Breast epithelium (tissue), 3 donors: ENCODE results near the gene MGME1.

Experiments used
- POLR2A ChIP-seq: fragments of 450-650 bp; IDR thresholded peaks from one replicate; pipeline ENCODE4 v1.6.1; 2016; ENCODE audit warnings: antibody characterized with exemption, mild to moderate bottlenecking, moderate library complexity
- POLR2AphosphoS5 ChIP-seq, 3 donors: sonication (generic); formaldehyde crosslinking; IDR thresholded peaks; one replicate each; pipeline ENCODE4 v1.6.1; 2017; ENCODE audit warnings: antibody characterized with exemption in 3 of 3
- TF ChIP-seq, protein P1 (sequence below), 3 donors: fragments of 450-650 bp; IDR thresholded peaks; one replicate each; pipeline ENCODE4 v1.5.1; 2016 to 2017; ENCODE audit warnings: antibody characterized with exemption in 3 of 3, mild to moderate bottlenecking in 3 of 3, moderate library complexity in 3 of 3

DNA sequence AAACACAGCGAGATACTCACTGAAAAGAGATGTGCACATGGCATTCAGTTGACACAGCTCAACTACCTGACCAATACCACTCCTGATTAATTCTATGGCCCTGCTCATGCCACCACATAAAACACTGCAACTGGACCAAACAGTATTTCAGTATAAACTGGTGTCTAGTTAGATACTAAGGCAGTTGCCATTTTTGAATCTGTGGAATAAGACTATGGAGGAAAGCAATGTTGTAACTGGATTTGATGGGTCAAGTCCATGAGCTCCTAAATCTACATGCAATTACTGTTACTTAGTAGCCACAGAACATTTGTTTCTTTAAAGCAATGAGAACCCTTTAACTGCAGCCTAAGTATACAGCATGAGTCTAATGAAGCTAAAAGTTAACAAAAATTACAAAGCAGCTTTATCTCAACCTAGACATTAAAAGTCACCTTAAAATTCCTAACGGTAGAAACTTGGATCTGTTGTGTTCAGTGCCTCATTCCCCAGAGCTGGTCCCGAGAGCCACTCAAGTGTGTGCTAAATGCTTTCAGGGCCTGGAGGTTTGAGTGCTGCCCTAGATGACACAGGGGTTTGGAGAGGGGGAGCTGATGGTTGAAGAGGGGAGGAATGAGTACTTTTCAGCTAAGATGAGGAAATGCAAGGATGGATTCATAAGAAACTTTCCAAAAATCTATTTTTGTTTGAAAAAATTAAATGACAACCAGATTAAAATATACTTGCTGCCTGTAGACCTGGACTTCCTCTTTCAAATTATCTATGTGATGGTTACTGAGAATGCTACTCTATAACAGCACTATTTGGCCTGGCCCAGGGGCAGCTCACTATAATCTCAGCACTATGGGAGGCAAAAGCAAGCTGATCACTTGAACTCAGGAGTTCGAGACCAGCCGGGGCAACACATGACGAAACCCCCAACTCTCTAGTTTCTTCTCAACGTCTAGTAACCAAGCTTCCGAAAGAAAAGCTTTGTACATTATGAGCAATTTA, 15.8 kb upstream of the MGME1 start:
- TF ChIP-seq, protein P1, sequence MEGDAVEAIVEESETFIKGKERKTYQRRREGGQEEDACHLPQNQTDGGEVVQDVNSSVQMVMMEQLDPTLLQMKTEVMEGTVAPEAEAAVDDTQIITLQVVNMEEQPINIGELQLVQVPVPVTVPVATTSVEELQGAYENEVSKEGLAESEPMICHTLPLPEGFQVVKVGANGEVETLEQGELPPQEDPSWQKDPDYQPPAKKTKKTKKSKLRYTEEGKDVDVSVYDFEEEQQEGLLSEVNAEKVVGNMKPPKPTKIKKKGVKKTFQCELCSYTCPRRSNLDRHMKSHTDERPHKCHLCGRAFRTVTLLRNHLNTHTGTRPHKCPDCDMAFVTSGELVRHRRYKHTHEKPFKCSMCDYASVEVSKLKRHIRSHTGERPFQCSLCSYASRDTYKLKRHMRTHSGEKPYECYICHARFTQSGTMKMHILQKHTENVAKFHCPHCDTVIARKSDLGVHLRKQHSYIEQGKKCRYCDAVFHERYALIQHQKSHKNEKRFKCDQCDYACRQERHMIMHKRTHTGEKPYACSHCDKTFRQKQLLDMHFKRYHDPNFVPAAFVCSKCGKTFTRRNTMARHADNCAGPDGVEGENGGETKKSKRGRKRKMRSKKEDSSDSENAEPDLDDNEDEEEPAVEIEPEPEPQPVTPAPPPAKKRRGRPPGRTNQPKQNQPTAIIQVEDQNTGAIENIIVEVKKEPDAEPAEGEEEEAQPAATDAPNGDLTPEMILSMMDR (IDR thresholded peaks at IDR 0.05): no peak
- TF ChIP-seq POLR2A (no peak), POLR2AphosphoS5 (IDR thresholded peaks at IDR 0.05) (no peak)
